A204.1 (cell line): ENCODE results near the gene SLC2A10.

Source experiments
- FAIRE-seq: peaks from 2 replicates; lab custom pipeline; 2012; peaks lifted over from hg19 to GRCh38; lab: Jason Lieb, UNC

The SLC2A10 gene

DNA sequence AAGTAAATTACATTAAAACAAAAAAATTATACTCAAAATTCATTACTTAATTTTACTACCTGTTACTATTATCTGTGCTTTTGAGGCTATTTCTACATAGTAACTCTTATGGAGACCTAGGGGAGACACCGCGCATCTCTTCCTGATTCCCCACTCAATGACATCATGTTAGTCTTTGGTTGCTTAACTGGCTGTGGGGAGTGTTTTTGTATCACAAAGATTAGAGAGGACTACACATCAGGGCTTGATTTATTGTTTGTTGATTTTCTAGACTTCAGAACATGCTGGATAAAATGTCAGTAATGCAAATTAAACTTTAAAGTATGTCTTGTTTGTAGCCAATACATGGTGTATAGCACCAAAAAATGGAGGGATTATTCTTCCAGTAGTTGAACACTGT is 26.0 kb downstream of the SLC2A10 start:
- no peak for FAIRE-seq

DNA sequence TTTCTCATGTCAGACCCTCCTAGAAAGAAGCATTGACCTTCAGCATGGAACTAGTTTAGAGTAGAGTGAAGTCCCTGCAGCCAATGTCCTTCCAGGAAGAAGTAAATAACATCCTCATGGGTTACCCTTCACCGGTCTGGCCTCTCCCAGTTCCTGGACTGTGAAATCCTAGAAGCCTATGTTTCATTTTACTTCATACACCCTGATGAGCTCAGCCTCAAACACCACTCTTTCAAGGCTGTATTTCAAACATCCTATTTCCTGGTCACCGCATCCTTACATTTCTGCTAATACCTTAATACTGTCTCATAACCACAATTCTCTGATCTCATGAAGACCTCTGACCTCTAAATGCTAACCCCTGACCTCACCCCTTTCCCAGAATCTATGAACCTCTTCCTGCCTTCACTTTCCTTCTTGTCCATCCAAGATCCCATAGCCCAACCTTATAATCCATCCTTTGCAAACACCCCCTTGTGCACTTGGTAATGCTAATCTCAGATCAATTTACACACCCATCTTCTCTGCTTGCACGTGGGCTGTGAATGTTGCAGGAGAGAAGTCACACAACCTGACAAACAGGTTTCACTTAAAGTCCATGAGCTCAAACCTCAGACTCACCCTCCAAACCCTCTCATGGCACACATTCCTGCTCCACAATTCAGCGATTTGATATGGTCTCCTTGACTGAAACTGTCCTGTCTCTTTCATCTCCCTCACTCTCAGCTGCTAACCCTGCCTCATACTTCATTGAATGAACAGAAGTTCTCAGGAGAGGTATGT is 30.2 kb downstream of the SLC2A10 start:
- FAIRE-seq: no peak

DNA sequence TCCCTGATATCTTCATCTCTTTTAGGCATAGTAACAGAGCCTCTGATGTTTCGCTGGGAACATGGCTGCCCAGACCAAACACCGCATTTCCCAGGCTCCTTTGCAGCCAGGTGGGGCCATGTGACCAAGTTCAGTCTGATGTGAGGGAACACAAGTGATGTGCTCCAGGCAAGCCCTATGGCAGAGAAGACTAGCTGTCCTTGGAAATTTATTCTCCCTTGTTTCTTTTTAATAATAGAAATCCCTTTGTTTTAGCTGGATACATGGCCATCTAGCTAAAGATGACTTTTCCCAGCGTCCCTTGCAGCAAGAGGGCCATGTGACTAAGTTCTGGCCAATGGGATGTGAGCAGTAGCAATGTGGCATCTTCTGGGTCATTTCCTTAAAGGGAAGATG is 30.8 kb downstream of the SLC2A10 start:
- FAIRE-seq: no peak

DNA sequence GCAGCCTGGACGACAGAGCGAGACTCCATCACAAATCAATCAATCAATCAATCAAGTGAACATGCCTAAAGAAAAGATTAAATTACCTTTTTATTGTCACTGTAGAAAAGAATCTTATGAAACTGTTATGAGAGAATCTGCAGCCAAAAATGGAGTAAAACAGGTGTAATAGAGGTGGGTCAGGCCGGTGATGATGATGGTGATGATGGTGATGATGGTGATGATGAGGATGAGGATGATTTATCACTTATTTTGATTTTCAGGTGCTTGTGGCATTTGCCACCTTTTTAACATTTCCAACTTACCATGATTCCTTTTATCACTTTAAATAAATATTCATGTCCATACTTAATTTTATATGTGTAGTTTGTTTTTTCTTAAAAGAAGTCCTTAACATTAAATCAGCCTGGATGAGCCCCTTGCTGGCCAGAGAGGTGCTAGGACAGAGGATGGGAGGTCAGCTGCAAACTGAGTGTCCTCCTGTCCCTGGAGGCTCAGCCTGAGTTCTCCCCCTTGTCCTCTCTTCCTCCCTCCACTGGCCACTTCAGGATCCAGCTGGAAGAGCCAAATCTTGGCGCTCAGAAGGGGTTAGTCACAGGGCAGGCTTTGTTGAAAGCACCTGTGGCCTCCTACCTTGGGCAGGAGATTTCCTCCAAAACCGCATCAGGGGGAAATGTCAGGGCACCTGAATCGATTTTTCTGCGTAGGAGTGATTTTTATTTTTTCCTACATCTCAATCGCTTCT is 32.6 kb downstream of the SLC2A10 start:
- no peak for FAIRE-seq

DNA sequence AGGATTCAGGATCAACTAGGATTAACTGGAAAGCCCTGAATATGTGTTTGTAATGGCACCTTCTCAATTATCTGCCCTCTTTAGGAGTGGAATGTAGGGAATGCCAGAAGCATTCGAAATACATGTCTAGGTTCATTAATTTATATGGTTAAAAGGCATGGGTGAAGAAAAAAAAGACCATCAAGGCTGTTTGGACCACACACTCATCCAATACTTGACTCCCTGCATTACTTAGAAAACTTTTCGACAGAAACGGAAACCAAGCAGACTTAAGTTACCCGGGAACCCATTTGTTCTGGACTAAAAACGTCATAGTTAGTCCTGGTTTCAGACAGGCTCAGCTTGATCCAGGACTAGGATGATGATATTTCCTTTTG is 33.2 kb downstream of the SLC2A10 start:
- no peak for FAIRE-seq

DNA sequence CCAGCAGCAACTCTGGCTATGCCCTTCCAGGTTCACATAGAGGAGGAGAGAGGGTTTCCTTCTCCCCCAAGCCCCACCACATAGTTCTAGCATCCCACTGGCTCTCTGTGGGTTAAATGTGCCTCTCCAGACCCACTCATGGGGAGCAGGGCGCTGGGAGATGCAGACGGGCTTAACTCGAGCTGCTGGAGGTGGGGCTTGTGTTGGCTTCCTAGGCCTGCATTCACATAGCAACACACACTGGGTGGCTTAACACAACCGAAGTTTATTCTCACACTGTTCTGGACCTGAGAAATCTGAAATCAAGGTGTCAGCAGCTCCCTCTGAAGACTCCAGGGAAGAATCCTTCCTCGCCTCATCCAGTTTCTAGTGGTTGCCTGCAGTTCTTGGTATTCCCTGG is 33.6 kb downstream of the SLC2A10 start:
- no peak for FAIRE-seq

DNA sequence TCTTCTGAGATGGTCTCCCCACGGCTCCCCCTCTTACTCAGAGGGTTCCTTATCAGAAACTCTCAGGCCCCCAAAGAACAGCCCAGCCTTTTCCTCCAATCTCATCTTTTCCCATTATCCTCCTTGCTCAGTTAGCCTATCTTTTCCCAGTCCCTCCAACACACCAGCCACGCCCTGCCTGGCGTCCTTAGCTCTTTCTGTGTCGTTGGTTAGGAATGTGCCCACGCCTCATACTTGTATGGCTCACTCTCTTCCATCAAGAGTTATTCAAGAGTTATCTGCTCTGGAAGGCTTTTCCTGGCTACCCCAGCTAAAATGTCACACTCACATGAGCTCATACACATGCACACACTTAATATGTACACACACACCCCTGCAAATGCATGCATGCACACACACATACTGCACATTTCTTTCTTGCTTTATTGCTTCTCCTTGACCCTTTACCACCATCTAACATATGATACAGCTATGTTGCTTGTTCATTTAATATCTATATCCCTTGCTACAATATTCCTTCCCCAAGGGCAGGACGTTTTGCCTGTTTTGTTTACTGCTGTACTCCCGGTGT is 37.6 kb downstream of the SLC2A10 start:
- no peak for FAIRE-seq

DNA sequence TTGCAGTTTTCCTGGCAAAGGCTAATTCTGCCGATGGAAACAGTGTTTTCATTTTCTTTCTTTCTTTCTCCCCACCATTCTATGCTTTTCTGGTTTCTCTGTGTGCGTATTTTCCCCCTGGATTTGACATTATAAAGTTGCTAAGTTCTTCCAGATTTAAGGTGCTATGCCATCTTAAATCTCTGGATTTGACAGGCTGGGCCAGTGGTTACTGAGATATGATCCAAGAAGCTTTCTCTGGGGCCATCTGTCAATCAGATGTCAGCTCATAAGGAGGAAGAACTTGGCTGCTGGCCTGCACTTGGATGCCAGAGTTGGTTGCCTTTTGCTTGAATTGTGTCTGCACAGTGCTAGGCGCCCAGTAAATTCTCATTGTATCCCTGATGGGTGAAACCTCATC is 39.7 kb downstream of the SLC2A10 start:
- FAIRE-seq: no peak

DNA sequence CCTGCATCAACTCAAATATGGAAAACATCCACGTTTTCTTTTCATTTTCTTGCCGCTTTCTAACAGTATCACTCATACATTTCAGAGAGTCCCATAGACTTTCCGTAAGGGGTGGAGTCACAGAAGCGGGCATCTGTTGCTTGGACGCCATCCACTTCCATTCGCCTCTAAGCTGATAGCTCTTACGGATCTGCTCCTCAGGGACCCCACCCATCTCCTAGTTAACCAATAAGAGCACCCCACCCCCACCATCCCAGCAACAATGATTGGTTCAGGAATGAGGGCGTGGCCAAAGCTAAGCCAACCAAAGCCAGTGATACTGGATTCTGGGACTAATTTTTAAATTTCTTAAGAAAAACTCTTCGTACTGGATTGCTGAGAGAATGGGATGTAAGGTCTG is 42.4 kb downstream of the SLC2A10 start:
- FAIRE-seq: no peak

DNA sequence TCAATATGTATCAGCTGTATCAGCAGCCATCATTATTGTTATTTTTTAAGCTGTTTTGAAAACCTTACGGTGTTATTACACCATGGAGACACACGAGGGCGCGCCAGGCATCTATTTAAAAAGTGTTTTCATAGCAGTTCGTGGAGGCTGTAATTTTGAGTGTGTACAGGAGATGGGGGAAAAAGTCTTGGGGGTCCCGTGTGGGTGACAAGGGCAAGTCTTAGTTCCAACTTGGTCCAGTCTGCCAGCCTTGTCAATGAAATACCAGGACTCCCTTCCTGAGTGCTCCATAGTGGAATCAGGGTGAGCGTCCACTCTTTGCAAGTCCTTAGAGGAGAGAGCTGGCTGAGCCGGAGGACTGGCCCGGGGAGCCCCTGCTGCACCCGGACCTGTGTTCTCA is 43.3 kb downstream of the SLC2A10 start:
- peak; percentile 49 for FAIRE-seq

DNA sequence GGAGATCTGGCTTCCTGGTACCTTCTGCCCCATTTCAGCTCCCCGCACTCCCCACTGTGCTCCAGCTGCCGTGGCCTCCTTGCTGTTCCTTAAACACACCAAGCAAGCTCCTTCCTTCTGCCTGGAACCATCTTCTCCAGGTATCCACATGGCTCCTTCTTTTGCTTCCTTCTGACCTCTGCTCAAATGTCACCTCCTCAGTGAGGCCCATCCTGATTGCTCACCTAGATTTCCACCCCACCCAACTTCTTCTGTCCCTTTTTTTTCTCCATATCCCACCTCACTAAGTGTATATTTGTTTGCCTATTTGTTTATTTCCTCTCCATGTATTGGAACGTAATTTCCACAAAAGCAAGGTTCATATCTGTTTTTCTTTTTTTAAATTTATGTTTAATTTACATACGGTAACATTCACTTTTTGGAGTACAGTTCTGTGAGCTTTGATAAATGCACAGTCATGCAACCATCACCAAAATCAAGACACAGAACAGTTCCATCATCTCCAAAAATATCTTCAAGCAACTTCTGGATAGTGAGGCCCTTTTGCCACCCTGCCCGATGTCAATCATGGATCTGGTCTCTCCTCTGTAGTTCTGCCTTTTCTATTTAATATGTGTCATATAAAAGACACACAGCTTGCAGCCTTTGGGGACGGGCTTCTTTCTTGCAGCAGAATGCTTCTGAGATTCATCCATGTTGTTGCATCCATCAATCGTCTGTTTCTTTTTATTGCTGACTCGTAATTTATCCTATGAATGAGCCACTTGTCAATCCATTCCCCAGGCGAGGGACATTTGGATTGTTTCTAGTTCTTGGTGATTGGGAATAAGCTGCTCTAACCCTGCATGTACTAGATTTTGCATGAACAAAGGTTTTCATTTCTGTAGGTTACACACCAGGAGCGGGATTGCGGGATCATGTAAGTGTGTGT is 46.3 kb downstream of the SLC2A10 start:
- FAIRE-seq: no peak

DNA sequence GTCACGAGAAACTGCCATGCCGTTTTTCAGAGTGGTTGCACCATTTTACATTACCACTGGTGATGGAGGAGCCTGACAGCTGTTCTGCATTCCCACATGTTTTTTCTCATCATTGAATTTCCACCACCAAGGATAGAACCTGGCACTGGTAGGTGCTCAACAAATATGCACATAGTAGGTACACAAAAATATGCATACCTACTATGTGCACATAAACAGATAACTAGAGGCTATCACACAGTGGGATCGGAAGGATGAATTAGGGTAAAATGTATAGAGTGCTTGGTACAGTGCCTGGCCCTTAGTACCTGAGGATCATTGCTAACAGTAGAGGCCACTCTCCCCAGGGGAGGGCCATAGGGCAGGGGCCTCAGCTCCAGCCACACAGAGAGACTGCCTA is 47.0 kb downstream of the SLC2A10 start:
- FAIRE-seq: no peak

DNA sequence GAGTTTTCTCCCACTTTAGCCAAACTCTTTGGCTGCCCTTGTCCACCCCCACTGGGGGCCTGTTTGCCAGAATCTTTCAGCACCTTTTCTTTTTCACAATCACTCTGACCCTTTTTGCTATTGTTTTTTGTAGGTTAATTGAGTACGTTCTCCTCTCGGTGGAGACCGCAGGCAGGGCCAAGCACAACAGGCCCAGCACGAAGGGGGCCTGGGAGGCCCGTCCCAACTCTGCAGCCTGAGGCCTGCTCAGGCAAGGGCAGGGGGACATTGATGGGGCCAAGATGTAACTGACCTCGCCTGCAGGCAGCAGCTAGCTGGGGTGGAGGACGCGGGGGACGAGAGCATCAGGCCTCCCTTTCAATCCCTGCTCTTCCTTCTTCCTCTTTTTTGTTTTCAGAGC is 47.7 kb downstream of the SLC2A10 start:
- no peak for FAIRE-seq

DNA sequence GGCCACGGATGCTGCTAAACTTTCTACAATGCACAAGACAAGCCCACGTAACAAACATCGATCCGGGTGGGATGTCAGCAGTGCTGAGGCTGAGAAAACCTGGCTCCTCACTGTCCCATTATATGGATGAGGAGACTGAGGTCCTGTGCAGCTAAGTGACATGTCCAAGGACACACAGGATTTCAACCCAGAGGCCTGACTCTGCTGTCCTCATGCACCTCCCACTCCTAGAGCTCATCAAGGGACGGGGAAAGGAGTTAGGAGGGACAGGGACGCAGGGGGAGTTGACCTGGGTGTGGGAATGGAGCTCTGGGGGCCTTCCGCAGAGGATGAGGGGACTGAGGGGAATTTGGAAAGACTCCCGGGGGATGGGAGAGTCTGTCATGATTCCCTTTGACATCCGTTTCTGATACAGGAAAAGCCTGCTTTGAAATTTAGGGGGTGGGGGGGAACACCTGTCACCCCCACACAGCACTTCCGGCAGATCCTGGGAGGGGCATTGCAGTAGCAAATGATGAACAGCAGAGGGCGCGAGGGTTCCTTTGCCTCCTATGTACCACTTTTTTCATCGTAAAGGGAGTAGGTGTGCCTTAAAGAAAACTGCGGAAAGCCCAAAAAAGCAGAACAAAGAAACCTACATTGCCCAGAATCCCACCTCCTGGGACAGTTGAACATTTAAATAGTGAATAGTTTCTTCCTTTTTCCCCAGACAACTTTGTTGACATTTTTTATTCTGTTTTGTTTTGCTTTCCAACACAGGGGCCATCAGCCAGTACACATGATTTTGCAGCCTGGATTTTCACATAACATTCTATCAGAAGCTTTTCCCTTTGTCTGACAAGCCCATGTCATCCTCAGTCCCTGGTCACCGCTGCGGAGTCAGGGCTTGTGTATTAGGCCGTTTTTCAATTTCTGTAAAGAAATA is 48.6 kb downstream of the SLC2A10 start:
- no peak for FAIRE-seq

DNA sequence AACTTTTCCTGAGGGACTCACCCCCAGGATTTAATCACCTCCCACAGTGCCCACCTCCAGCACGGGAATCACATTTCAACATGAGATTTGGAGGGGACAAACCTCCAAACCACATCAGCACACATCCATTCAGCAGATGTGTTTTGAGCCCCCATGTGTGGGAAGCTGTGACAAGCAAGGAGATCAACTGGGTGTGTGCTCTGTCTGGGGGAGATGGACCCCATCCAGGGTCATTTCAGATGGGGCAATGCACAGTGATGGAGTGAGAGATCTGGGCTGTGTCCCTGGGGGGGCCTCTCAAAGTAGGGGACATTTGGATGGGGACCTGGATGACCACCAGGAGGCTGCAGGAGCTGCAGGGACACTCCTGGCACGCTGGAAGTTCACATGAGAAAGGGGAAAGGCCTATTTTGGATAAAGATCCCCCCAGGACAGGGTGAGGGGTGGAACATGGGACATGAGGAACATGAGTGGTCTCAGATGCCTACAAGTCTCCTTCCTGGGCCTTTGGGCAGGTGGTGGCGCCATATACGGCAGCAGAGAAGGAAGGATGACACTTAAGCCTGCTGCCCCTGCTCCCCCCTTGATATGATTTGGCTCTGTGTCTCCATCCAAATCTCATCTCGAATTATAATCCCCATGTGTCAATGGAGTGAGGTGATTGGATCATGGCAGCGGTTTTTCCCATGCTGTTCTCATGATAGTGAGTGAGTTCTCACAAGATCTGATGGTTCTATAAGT is 49.6 kb downstream of the SLC2A10 start:
- no peak for FAIRE-seq

DNA sequence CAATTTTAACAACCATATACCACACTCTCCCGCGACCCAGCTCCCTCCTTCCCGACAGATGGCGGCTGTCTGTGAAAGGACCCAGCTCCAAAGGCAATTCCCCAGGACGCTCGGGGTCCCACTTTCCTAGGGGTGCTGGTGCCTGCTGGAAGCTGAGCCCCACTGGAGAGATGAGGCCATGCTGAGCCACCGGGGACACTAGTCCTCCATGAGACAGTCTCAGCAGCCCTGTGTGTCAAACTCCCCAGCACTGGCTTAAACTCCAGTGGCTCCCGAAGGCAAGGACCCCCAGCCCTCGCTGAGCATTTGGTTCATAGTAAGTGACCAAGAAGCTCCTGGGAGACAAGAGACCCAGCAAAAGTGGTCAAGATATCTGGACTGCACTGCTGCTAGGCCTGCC is 52.1 kb downstream of the SLC2A10 start:
- FAIRE-seq: no peak

DNA sequence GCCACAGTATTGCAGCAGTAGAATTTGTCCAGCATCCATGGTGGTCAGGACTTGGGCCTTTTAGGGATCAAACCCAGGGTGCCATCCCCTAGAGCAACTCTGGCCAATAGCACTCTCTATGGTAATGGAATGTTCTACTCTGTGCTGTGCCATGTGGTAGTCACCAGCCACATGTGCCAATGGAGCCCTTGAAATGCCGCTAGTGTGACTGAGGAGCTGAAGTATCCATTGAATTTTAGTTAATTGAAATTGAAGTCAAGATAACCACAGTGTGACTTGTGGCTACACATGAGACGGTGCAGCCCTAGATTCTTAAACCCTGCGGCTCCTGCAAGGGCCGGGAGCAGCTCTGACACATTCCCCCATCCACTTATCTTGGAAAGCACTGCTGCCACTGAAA is 54.6 kb downstream of the SLC2A10 start:
- FAIRE-seq: no peak

DNA sequence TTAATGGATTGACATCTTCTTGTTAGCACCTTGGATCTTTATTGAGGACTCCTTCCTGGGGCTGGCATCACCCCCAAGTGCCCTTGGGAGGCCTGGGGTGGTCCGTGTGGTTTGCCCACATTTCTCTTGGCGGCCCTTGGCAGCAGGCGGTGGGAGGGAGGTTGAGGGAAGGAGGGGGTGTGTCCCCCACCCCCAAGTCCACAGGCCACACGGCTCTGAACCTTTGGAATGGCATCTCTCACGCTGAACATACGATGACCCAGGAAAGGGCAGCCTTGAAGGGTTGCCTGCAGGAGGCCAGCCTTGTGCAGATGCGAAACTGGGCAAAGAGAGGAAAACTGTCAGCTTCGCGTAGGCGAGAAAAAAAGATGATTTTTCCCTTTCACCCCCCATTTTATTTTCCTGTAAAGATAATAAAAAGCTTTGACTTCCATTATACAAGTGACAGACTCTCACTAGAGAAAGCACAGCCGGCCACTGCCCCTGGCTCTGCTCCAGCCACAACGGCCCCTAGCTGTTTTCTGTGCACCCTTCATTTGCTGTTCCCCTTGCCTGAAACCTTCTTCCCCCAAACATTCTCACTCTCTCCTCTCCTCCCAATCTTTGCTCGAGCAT is 56.2 kb downstream of the SLC2A10 start:
- no peak for FAIRE-seq

DNA sequence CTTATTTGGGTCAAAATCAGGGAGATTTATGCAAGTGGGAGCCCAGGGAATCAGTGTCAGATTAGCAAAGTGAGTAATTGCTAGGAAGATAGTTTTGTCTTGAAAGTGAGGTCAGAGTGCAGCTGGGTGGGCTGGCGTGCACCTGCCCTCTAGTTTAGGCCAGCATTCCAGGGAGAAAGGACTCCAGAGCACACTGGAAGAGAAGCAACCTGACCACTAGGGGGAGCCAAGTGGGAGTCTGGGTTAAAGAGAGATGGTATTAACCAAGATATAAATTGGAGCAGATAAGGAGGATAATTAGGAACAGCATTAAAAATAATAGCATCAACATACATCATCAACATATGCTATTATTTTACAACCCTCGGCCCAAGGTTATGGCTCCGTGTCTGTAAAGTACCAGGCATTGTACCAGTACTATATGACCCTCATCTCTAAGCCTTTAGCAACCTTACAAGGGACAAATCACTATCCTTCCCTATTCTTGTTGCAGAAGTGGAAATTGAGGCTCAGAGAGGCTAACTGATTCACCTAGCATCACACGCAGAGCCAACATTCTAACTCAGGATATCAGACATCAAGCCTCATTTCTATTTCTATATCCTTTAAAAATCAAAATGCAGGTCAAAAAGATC is 57.8 kb downstream of the SLC2A10 start:
- FAIRE-seq: no peak
